H1 (cell line): Measurements from ENCODE around the gene DPYD.

Source experiments
- BCL11A ChIP-seq, 2 experiments: IDR thresholded peaks; one replicate each; pipeline ENCODE4 v1.6.1; 2011; ENCODE audit warnings: low read depth in 2 of 2, low read length in 2 of 2, mild to moderate bottlenecking in 2 of 2
- CTCF ChIP-seq, 3 experiments: IDR thresholded peaks; 1 replicate in 2 of 3; 2 replicates in 1 of 3; pipeline versions ENCODE4 v1.5.1 to v1.6.1; 2011; ENCODE audit warnings: low read length in 3 of 3, mild to moderate bottlenecking in 3 of 3, inconsistent platforms in 2 of 3, low read depth in 1 of 3, moderate library complexity in 1 of 3; ENCODE audit not compliant: insufficient read depth in 1 of 3; ENCODE audit errors: control extremely low read depth in 1 of 3
- EP300 ChIP-seq, 2 experiments: IDR thresholded peaks; 1 replicate in 1 of 2; 2 replicates in 1 of 2; pipeline ENCODE4 v1.6.1; 2011 to 2012; ENCODE audit warnings: low read depth in 2 of 2, low read length in 2 of 2, mild to moderate bottlenecking in 2 of 2, borderline replicate concordance in 1 of 2, inconsistent platforms in 1 of 2, moderate library complexity in 1 of 2
- EZH2 ChIP-seq: fragments of 200-600 bp; sonication (generic); IDR thresholded peaks from 2 replicates; pipeline ENCODE4 v1.7.1; 2012; ENCODE audit warnings: low read depth, mild to moderate bottlenecking, moderate library complexity, low read length, inconsistent platforms; ENCODE audit not compliant: severe bottlenecking
- FOSL1 ChIP-seq: IDR thresholded peaks from 2 replicates; pipeline ENCODE4 v1.6.1; 2011; ENCODE audit warnings: mild to moderate bottlenecking, low read depth, low read length, moderate library complexity; ENCODE audit not compliant: insufficient read depth
- MAFK ChIP-seq: IDR thresholded peaks from 2 replicates; pipeline ENCODE4 v1.6.1; 2012; ENCODE audit warnings: low read depth, mild to moderate bottlenecking, improper control_type of control experiment, low read length
- POLR2A ChIP-seq, 2 experiments: IDR thresholded peaks; 1 replicate in 1 of 2; 2 replicates in 1 of 2; pipeline ENCODE4 v1.6.1; 2011; ENCODE audit warnings: low read depth in 2 of 2, low read length in 2 of 2, mild to moderate bottlenecking in 2 of 2; ENCODE audit errors: control extremely low read depth in 1 of 2
- POLR2AphosphoS5 ChIP-seq: IDR thresholded peaks from 2 replicates; pipeline ENCODE4 v1.6.1; 2011; ENCODE audit warnings: low read depth, low read length
- TAF1 ChIP-seq: IDR thresholded peaks from 2 replicates; pipeline ENCODE4 v1.6.1; 2011; ENCODE audit warnings: mild to moderate bottlenecking, low read depth, low read length
- USF2 ChIP-seq: IDR thresholded peaks from 2 replicates; pipeline ENCODE4 v1.6.1; 2011; ENCODE audit warnings: low read length, improper control_type of control experiment

- no peak for TF ChIP-seq POLR2A (IDR thresholded peaks at IDR 0.05; ENCODE audit: control extremely low read depth in 1 of 2, low read depth in 2 of 2, low read length in 2 of 2)
- TF ChIP-seq CTCF (IDR thresholded peaks at IDR 0.05; ENCODE audit: control extremely low read depth in 1 of 3, insufficient read depth in 1 of 3, low read depth in 1 of 3, low read length in 3 of 3), result no peak
- no peak for TF ChIP-seq FOSL1
- TF ChIP-seq EZH2, result no peak
- no peak for TF ChIP-seq BCL11A (IDR thresholded peaks at IDR 0.05; ENCODE audit: low read depth in 2 of 2, low read length in 2 of 2)
- TF ChIP-seq TAF1, result no peak
- no peak for TF ChIP-seq MAFK
- no peak for TF ChIP-seq EP300 (IDR thresholded peaks at IDR 0.05; ENCODE audit: borderline replicate concordance in 1 of 2, low read depth in 2 of 2, low read length in 2 of 2)
- no peak for TF ChIP-seq USF2
- TF ChIP-seq POLR2AphosphoS5, result no peak
Measured at GRCh38 chr1:97770376-97770775, 150.5 kb downstream of the DPYD start.
